GM19452 (cell line): ENCODE data around the gene NBPF4.
"Not testable (repeated sequence)": the region's sequence is repeated elsewhere in the genome, so short reads cannot be mapped to it uniquely, and the experiment has no call there.

ENCODE experiments used
- ATAC-seq: cut with Tn5 transposase; IDR thresholded peaks from one replicate; pipeline ENCODE4 v1.9.1; 2021; ENCODE audit not compliant: unreplicated experiment

The NBPF4 gene

GRCh38 chr1:108214641-108215465, 29.0 kb downstream of the NBPF4 start:
- not testable (repeated sequence) for ATAC-seq

- no peak for ATAC-seq
Measured at GRCh38 chr1:108211014-108211413, 32.9 kb downstream of the NBPF4 start.

GRCh38 chr1:108209456-108210108, 34.3 kb downstream of the NBPF4 start:
- no peak for ATAC-seq

GRCh38 chr1:108208724-108209446, 35.0 kb downstream of the NBPF4 start:
- ATAC-seq: no peak

GRCh38 chr1:108203582-108203981, 40.3 kb downstream of the NBPF4 start:
- not testable (repeated sequence) for ATAC-seq

DNA sequence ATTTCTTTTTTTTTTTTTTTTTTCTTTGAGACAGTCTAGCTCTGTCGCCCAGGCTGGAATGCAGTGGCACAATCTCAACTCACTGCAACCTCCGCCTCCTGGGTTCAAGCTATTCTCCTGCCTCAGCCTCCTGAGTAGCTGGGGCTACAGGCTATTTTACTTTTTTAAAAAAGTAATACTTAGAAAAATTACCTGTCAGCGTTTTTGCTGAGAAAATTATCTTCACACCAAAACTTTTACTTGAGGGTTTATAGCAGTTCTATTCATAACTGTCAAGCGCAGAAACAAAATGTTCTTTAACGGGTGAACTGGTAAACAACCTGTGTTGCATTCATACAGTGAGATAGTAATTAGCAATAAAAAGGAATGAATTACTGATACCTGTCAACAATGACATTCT, 42.2 kb downstream of the NBPF4 start:
- ATAC-seq: no peak

DNA sequence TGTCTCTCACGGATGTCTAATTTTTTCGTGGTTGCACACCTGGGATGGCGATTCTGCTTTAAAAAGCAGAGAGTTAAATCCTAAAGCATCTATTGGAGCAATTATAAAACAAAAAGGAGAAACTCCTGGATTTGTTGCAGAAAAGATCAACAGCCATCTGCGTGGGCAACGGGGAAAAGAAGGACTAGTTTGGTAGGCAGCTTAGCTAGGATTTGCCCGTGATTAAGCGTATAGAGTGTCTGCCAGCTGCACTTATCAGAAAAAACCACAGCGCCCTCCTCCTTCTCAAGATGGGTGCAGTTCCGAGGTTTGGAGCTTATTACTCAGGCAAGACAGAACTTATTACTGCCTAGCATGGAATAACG, 43.2 kb downstream of the NBPF4 start:
- ATAC-seq: no peak

DNA sequence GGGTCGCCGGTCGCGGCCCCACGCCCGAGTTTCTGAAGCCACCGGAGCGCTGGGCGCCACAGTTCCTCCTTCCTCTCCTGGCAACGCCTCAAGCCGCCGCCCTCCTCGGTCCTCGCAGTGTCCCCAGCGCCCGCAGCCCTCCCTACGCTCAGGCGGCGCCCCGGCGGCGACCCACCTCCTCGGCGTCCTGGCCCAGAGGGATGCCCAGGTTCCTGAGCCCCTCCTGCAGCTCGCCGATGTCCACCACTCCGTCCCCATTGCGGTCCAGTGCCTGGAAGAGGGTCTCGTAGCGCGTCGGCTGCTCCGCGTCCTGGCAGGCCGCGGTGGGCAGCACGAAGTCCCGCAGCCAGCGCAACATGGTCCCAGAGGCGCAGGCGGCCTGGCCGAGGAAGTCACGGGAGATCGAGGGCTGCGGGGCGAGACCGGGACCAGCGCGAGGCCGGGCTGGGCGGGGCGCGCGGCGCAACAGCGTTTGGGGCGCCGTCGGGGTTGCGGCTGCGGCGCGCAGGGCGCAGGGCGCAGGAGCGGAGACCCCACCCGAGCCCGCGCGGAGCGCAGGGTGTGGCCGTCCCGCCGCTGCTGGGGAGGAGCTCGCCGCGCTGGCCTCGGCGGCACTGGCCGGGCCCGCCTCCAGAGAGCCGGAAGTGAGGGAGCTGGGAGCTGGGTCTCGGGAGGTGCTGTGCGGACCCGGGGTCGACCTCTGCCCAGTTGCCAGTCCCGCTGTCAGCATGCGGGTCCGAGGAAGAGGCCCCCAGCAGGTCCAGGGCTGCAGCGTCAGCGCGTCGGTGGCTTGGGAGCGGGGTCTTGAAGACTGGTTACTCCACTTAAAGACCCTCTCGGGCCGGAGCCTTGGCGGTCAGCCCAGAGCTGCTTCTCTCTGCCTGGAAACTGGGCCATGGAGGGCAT, 43.8 kb downstream of the NBPF4 start, which contains the start of gene SLC25A24:
Gene SLC25A24, minus strand, starts transcription at position 563 of the 906 bp plus-strand sequence. Its CDS starts 205 bp downstream, at position 358.
- no peak for ATAC-seq

GRCh38 chr1:108199201-108199691, 44.6 kb downstream of the NBPF4 start:
- no peak for ATAC-seq

DNA sequence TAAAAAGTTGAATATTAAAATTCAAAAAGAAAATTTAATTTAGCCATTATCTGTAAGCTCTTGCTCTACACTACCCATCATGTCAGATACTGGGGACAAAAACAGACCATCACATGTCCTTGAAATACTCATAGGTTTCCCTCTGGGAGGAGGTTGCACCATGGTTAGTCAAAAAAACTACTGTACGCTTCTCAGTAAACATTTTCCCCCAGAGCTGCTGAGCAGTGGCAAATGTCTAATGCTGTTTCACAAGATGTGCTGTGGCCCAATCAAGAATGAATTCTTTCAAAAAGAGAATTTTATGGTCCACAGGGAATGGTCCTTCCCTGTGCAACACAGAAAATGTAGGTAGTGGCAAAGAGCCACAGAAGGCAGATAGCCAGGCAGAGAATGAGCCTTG, 49.8 kb downstream of the NBPF4 start:
- ATAC-seq: no peak

GRCh38 chr1:108193333-108193732, 50.5 kb downstream of the NBPF4 start:
- no peak for ATAC-seq

GRCh38 chr1:108192581-108192980, 51.3 kb downstream of the NBPF4 start:
- no peak for ATAC-seq

DNA sequence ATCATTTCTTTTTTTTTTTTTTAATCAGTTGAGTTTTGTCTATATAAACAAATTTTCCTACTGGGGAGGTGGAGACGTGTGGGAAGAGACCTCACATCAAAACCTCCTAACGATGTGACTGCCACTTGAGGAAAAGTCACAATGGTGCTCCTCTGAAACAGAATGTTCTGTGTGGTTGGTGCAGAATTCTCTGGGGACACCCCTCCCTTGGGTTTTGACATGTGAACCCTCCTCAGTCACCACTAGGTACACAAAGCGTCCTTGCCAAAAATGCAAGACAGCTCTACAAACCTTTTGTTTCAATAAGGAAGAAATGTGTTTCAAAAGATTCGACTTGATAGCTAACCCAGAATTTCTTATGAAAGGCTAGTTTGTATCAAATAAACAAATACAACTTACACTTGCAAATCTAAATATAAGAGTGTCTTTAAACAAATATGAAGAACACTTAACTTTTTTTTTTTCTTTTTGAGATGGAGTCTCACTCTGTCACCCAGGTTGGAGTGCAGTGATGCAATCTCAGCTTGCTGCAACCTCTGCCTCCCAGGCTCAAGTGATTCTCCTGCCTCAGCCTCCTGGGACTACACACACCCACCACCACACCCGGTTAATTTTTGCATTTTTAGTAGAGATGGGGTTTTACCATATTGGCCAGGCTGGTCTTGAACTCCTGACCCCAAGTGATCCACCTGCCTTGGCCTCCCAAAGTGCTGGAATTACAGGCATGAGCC, 53.0 kb downstream of the NBPF4 start:
- ATAC-seq: no peak

GRCh38 chr1:108190001-108190634, 53.8 kb downstream of the NBPF4 start:
- ATAC-seq: no peak

- no peak for ATAC-seq
Measured at GRCh38 chr1:108188801-108189200, 55.1 kb downstream of the NBPF4 start.

DNA sequence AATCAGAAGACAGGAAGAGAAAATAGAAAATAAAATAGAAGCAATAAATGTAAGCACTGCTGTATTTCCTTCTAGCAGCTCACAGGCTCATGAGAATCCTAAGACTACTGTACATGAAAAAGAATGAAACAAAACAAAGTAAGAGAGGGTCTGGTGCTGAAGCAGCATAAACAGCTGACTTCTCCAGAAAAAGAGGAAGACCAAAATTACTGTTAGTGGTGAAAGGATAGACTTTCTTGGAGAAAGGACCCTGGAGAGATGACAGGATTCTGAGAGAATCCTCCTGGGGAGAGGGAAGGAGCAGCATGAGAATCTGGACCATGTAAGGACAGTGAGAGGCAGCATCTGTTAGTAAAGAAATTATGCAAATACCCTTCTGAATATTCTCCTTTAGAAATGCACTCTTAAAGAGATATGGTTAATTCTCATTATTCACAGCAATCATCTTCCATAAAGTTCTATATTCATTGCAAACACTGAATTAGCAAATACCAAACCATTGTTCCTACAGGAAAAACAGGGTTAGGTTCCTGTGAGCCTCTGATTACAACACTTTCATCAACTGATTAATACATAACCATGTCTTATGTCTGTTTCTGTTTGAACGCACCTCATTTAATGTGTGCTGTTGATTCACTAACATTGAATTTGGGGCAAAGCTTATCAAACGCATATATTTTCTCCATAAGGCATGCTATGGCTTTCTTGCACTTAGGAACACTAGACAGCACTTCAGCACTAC, 60.7 kb downstream of the NBPF4 start:
- ATAC-seq: no peak

GRCh38 chr1:108179018-108179417, 64.9 kb downstream of the NBPF4 start:
- no peak for ATAC-seq
